Psoas muscle (tissue), 8 donors: Measurements from ENCODE around the gene PDE6D. TPM values are rescaled to one million over a fixed set of nuclear protein-coding genes. Genes with fewer than 3 reads are reported as not detected.

Experiments used
- ATAC-seq, 4 donors: fragments of 200-7000 bp; cut with Tn5 transposase; one replicate each; pipeline ENCODE4 v1.9.1; 2020; ENCODE audit warnings: moderate library complexity in 3 of 4, mild to moderate bottlenecking in 2 of 4
- DNase-seq, 2 donors: peaks; one replicate each; pipeline ENCODE4 v3.0.0-alpha.2; 2020
- H3K27ac ChIP-seq: fragments of 200-600 bp; one replicate; pipeline ENCODE4 v1.8.0; 2022
- H3K27me3 ChIP-seq, 3 donors: fragments of 200-600 bp in 1 of 3; one replicate each; pipeline versions ENCODE4 v1.6.1 to v1.8.0; 2013 to 2022; ENCODE audit warnings: low read length in 2 of 3, mild to moderate bottlenecking in 2 of 3, moderate library complexity in 1 of 3; ENCODE audit not compliant: insufficient read depth in 3 of 3
- H3K36me3 ChIP-seq, 2 donors: fragments of 200-600 bp in 1 of 2; one replicate each; pipeline versions ENCODE4 v1.6.1 to v1.8.0; 2013 to 2022; ENCODE audit warnings: low read depth in 1 of 2, mild to moderate bottlenecking in 1 of 2, moderate library complexity in 1 of 2; ENCODE audit not compliant: insufficient read depth in 1 of 2
- H3K4me1 ChIP-seq: fragments of 200-600 bp; one replicate; pipeline ENCODE4 v1.8.0; 2022
- H3K4me3 ChIP-seq: fragments of 200-600 bp; one replicate; pipeline ENCODE4 v1.8.0; 2022; ENCODE audit warnings: mild to moderate bottlenecking
- H3K9me3 ChIP-seq: fragments of 200-600 bp; one replicate; pipeline ENCODE4 v1.8.0; 2022
- CTCF ChIP-seq: fragments of 200-600 bp; IDR thresholded peaks from one replicate; pipeline ENCODE4 v1.8.0; 2022; ENCODE audit warnings: antibody characterized with exemption
- WGBS, 3 donors: extraction: QIAGEN DNeasy Blood & Tissue Kit; methylation state at CpG; one replicate each; pipeline versions ENCODE4 v1.1.6 to v1.1.7; 2013; 5-methylcytosine and 5-hydroxymethylcytosine counted together
- intact Hi-C, 2 donors: fragments of 100-400 bp; cut with DNase I; formaldehyde crosslinking; loops; one replicate each; pipeline versions ENCODE4 v1.11.0 to v1.14.2; 2022
- polyA plus RNA-seq, 3 donors: library from polyadenylated mRNA; stranded (reverse); fragments of 200-250 nt; gene quantifications; one replicate each; pipeline ENCODE4 v1.2.3, GENCODE V29; 2013
- total RNA-seq, 4 donors: library from RNA; stranded (reverse); fragmentation: NEBNext Ultra II Directional in 2 of 4; extraction: Animal tissue kit (Norgen Biotek cat#: 25700) in 2 of 4; gene quantifications; one replicate each; pipeline versions ENCODE4 v1.2.1 to v1.2.4, GENCODE V29; 2021 to 2023
- donor health status: healthy with polysubstance abuse.
- donor health status: DM: no; HTN: no; CAD: no; lungs with moderate emphysema.
- donor health status: Bipolar disorder and iron deficiency.
- donor health status: healthy.
- donor health status: DM: yes; HTN: yes; CAD: no.
- donor health status: DM: no; HTN: no; CAD: no.
- donor health status: DM: no; HTN: no; CAD: no.
- donor health status: DM: yes; HTN: yes; CAD: no.

PDE6D gene
- total and polyA plus RNA-seq, 7 donors, result 8.7 to 22.5 (median 13.8) TPM

DNA sequence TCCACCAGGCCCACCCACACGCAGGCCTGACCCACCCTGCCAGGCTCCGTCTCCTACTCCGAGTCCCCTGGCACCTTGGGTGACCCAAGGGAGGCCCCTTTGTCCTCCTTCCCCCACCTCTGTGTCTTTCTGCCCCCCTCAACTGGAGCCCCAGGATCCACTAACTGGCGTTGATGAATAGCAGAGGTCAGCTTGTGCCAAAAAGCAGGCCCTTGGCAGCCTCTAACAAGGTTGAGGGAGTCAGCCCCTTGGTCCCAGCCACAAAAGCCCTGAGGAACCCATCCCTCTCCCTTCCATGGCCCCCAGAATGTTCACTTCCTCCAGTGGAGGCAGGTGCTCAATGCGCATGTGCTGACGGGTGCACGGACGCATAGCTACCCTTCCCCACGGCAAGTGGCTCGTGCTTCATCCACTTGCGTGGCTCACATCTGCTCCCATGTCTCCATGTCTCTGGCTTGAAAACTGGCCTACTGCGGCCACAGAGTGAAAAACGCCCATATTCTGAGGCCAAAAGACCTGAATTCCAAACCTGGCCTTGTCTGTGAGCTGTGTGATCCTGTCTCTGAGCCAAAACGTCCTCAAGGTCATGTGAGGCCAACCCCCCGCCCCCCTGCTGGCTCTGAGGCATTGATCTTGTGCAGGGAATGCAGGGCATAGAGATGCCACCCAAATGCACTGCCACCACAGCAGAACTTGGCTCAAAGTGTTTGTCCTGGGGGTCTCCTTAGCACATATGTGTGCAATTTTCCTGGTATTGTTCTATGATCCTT is 91.8 kb downstream of the PDE6D start:
- intact Hi-C loops, result no loop called here
- 33 to 40% (median 38%) methylated on average over 15 of the region's 15 CpGs for WGBS, 3 donors
- no peak for TF ChIP-seq CTCF

GRCh38 chr2:231688719-231689118 is 92.4 kb downstream of the PDE6D start:
- ATAC-seq, result peak; percentile 95 to 99 (median 96)
- H3K9me3 ChIP-seq, result no peaks in the 10 kb centered on the region
- peak overlapping the region; percentile 75 for H3K27ac ChIP-seq
- no peak overlapping the region for H3K4me3 ChIP-seq
- H3K27me3 ChIP-seq, result no peaks in the 10 kb centered on the region
- no peaks in the 10 kb centered on the region for H3K36me3 ChIP-seq
- WGBS, 3 donors, result 23 to 39% (median 24%) methylated on average over 16 to 17 of the region's 17 CpGs
- peaks cover 9% of the 10 kb centered on the region for H3K4me1 ChIP-seq
- DNase-seq, result peak; percentile 69 to 88
- no peak for TF ChIP-seq CTCF
- intact Hi-C loops, result no loop called here

More for the DNA sequence above, 91.8 kb downstream of the PDE6D start:
- no peaks in the 10 kb centered on the region for H3K9me3 ChIP-seq
- H3K27ac ChIP-seq, result peak overlapping the region; percentile 75
- DNase-seq, result peak in 1 of 2 donors; percentile 12
- H3K27me3 ChIP-seq, result no peaks in the 10 kb centered on the region
- H3K36me3 ChIP-seq, result no peaks in the 10 kb centered on the region
- no peak for ATAC-seq
- peaks cover 9% of the 10 kb centered on the region for H3K4me1 ChIP-seq
- H3K4me3 ChIP-seq, result no peak overlapping the region

DNA sequence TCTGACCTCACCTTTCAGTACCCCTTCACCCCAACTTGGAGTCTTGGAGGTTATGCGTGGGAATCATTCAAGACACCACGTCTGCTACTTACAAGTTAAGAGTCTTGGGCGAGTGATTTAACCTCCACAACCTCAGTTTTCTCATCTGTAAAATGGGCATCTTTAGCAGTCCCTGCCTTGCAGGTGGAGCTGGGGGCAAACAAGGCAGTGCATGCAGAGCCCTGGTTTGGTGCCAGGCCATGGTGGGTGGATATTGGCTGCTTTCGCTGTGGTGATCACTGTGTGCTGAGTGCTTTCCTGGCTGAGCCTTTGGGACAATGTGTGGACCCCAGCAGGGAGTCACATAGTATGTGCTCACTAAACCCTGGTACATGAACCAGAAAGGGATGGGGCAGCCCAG is 93.1 kb downstream of the PDE6D start:
- no peak for ATAC-seq
- H3K9me3 ChIP-seq, result no peaks in the 10 kb centered on the region
- peaks cover 9% of the 10 kb centered on the region for H3K4me1 ChIP-seq
- TF ChIP-seq CTCF, result no peak
- H3K27me3 ChIP-seq, result no peaks in the 10 kb centered on the region
- no peaks in the 10 kb centered on the region for H3K36me3 ChIP-seq
- intact Hi-C loops, result no loop called here
- no peak overlapping the region for H3K4me3 ChIP-seq
- peak in 1 of 2 donors; percentile 9 for DNase-seq
- peak overlapping the region; percentile 75 for H3K27ac ChIP-seq
- WGBS, 3 donors, result 90 to 94% (median 92%) methylated on average over 4 of the region's 4 CpGs

DNA sequence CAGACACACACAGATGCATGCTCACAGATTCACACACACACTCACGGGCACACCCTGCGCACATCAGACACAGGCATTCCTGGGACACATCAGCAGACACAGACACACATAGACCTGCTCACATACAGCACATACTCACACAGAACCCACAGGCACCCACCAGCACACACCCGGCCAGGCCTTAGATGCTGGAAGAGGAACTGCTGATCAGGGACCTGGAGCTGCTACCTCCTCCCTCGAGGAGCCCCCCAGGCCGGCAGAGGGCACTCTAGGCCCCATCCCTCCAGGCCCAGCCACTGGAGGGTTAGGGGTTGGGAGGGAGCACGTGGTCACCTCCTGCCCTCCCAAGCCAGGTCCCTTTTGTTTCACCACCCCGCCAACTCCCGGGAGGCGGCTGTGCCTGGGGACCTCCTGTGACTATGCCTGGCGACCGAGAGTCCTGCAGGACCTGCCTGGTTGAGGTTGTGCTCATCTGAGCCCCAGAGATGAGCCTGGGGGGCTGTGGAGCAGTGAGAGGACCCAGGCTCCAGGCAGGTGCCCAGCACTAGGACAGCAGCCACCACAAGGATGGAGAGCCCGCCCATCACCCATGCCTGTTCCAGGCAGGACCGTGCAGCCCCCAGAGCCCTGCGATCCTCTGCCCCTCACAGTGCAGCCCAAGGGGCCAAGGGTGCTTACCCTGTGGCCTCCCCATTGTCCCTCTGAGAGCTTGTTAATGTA is 93.8 kb downstream of the PDE6D start:
- H3K27me3 ChIP-seq, result no peaks in the 10 kb centered on the region
- H3K4me1 ChIP-seq, result peaks cover 9% of the 10 kb centered on the region
- H3K36me3 ChIP-seq, result no peaks in the 10 kb centered on the region
- H3K4me3 ChIP-seq, result no peak overlapping the region
- DNase-seq, result peak; percentile 74 to 85
- peak; percentile 50 for TF ChIP-seq CTCF
- peak; percentile 51 to 78 (median 64) for ATAC-seq
- H3K9me3 ChIP-seq, result no peaks in the 10 kb centered on the region
- 39 to 47% (median 44%) methylated on average over 14 of the region's 14 CpGs for WGBS, 3 donors
- no peak overlapping the region for H3K27ac ChIP-seq
- intact Hi-C loops, result no loop called here
